Left lung (tissue), 10 donors: ENCODE measurements around the gene GUK1. TPM values are rescaled to one million over a fixed set of nuclear protein-coding genes. Genes with fewer than 3 reads are reported as not detected.

Experiments
- ATAC-seq: fragments of 200-7000 bp; cut with Tn5 transposase; one replicate; pipeline ENCODE4 v1.9.1; 2020; ENCODE audit warnings: moderate library complexity
- DNase-seq, 4 donors: peaks; one replicate each; pipeline ENCODE4 v3.0.0-alpha.2; 2013 to 2020
- H3K27ac ChIP-seq, 2 donors: fragments of 200-600 bp; sonication (generic) in 1 of 2; one replicate each; pipeline versions ENCODE4 v1.5.0 to v1.8.0; 2020 to 2021
- H3K27me3 ChIP-seq, 2 donors: fragments of 200-600 bp; sonication (generic) in 1 of 2; one replicate each; pipeline versions ENCODE4 v1.5.0 to v1.8.0; 2020 to 2021
- H3K36me3 ChIP-seq, 2 donors: fragments of 200-600 bp; sonication (generic) in 1 of 2; one replicate each; pipeline versions ENCODE4 v1.5.0 to v1.8.0; 2020 to 2021
- H3K4me1 ChIP-seq, 2 donors: fragments of 200-600 bp; one replicate each; pipeline ENCODE4 v1.8.0; 2021
- H3K4me3 ChIP-seq, 2 donors: fragments of 200-600 bp; sonication (generic) in 1 of 2; one replicate each; pipeline versions ENCODE4 v1.5.0 to v1.8.0; 2020 to 2021; ENCODE audit warnings: mild to moderate bottlenecking in 1 of 2
- H3K9me3 ChIP-seq, 2 donors: fragments of 200-600 bp; sonication (generic) in 1 of 2; one replicate each; pipeline versions ENCODE4 v1.5.0 to v1.8.0; 2020 to 2021
- CTCF ChIP-seq, 2 donors: fragments of 200-600 bp; sonication (generic) in 1 of 2; IDR thresholded peaks; one replicate each; pipeline versions ENCODE4 v1.5.0 to v1.8.0; 2021; ENCODE audit warnings: antibody characterized with exemption in 2 of 2
- intact Hi-C, 2 donors: fragments of 100-400 bp; cut with DNase I; formaldehyde crosslinking; loops; one replicate each; pipeline versions ENCODE4 v1.11.2 to v1.14.2; 2022
- polyA plus RNA-seq, 6 donors: library from polyadenylated mRNA; unstranded; fragments of 120-200 nt; gene quantifications; one replicate each; pipeline ENCODE4 v1.2.1, GENCODE V29; 2013; ENCODE audit not compliant: insufficient read length in 6 of 6
- total RNA-seq, 2 donors: library from RNA; stranded (reverse); fragmentation: NEBNext Ultra II Directional; extraction: Animal tissue kit (Norgen Biotek cat#: 25700); gene quantifications; one replicate each; pipeline ENCODE4 v1.2.1, GENCODE V29; 2021
- donor health status: DM: no; HTN: yes; CAD: no.
- donor health status: DM: no; HTN: no; CAD: no.

Gene GUK1
- total and polyA plus RNA-seq, 8 donors, result 112 to 221 (median 153) TPM

DNA sequence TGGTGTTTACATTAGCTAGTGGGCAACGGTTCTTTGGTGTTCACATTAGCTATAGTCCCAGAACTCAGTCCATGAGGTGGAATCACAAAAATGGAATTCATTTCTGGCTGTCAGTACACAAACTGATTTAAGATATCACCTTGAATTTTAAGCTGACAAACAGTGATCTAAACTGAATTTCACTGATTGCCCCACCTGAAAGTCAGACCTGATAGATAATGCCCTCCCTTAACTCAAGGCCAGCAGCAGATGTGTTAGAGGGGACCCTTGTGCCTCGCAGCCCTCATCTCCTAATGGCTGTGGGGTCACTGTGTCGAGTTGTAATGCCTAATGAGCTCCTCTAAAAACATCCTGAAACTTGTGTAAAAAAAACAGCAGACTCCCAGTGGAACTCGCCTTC is 49.0 kb upstream of the GUK1 start:
- intact Hi-C loops, result no loop called here
- peak overlapping the region in 1 of 2 donors; percentile 99 for H3K27ac ChIP-seq
- H3K4me1 ChIP-seq, result peaks cover 66 to 90% of the 10 kb centered on the region in 2 donors
- H3K36me3 ChIP-seq, result peaks cover 0 to 46% of the 10 kb centered on the region in 2 donors
- no peak for ATAC-seq
- no peak for DNase-seq
- H3K9me3 ChIP-seq, result peaks cover 0 to 8% of the 10 kb centered on the region in 2 donors
- TF ChIP-seq CTCF (IDR thresholded peaks at IDR 0.05), result no peak
- no peaks in the 10 kb centered on the region for H3K27me3 ChIP-seq
- no peak overlapping the region for H3K4me3 ChIP-seq

- Histone ChIP-seq H3K27ac (no peak overlapping the region), H3K9me3 (peaks cover 0 to 8% of the 10 kb centered on the region in 2 donors), H3K36me3 (peaks cover 0 to 60% of the 10 kb centered on the region in 2 donors), H3K4me3 (no peak overlapping the region), H3K4me1 (peaks cover 51 to 90% of the 10 kb centered on the region in 2 donors), H3K27me3 (no peaks in the 10 kb centered on the region)
- DNase-seq, result no peak
- intact Hi-C loops, result no loop called here
- no peak for TF ChIP-seq CTCF (IDR thresholded peaks at IDR 0.05)
- no peak for ATAC-seq
Measured at GRCh38 chr1:228092342-228093049, 47.6 kb upstream of the GUK1 start.

DNA sequence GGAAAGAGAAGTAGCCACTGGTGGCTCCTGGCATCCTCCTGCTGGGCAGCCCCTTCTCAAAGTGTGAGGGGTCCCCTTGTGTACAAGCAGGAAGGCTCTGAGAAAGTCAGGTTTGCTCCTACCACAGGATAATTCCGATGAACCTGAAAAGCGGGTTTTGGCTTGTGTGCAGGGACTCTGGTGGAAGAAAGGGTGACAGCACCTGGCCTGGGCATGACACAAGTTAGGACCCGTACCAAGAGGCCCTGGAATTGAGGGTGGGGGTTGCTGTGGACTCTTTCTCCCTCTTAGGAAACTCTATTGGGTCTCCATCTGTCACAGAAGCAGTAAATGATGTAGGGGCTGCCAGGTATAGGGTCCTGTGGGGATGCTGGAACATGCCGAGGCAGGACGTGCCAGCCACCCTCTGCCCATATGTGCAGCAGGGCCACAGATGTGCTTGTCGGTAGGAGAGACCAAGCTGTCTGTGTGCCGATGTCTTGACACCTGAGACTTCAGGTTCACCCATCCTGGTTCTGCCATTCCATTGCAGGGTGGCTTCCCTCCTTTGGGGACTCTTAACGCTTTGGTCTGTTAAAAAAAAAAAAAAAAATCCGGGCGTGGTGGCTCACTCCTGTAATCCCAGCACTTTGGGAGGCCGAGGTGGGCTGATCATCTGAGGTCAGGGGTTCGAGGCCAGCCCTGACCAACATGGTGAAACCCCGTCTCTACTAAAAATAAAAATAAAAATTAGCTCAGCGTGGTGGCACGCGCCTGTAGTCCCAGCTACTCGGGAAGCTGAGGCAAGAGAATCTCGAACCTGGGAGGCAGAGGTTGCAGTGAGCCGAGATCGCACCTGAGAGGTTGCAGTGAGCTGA is 46.8 kb upstream of the GUK1 start:
- intact Hi-C loops, result no loop called here
- ATAC-seq, result no peak
- peaks cover under 1 to 63% of the 10 kb centered on the region in 2 donors for H3K36me3 ChIP-seq
- H3K4me1 ChIP-seq, result peaks cover 44 to 83% of the 10 kb centered on the region in 2 donors
- no peak for TF ChIP-seq CTCF (IDR thresholded peaks at IDR 0.05)
- H3K27ac ChIP-seq, result no peak overlapping the region
- peaks cover 0 to 8% of the 10 kb centered on the region in 2 donors for H3K9me3 ChIP-seq
- no peaks in the 10 kb centered on the region for H3K27me3 ChIP-seq
- no peak for DNase-seq
- H3K4me3 ChIP-seq, result no peak overlapping the region

DNA sequence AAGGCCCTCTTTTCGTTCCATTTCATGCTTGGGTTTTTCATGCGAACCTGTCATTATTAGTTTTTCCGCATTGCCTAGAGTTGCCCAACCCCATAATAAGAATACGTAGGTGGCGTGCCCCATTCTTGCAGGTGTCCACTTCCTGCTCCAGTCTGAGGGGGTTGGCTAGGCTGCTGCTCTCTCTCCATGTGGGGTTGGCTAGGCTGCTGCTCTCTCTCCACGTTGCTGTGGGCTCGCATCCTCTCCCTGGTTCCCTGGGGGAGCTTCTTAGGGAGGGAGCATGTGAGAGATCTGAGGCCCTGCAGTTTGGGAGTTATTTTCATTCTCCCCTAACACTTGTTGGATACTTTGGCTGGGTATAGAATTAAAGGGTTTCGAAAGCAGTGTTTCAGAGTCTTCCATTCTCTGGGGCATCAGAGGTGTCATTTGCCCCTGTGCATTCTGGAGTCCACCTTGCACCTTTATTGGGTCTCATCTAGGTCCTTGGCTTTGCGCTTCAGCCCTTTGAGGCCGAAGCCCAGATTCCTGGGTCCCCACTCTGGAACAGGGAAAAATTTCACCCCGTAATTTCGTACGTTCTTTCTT is 45.6 kb upstream of the GUK1 start:
- DNase-seq (no peak), ATAC-seq (no peak)
- H3K36me3 ChIP-seq, result peaks cover 2 to 66% of the 10 kb centered on the region in 2 donors
- H3K4me1 ChIP-seq, result peaks cover 31 to 81% of the 10 kb centered on the region in 2 donors
- no peaks in the 10 kb centered on the region for H3K27me3 ChIP-seq
- no peak overlapping the region for H3K27ac ChIP-seq
- intact Hi-C loops, result no loop called here
- TF ChIP-seq CTCF (IDR thresholded peaks at IDR 0.05), result no peak
- H3K9me3 ChIP-seq, result peaks cover 0 to 8% of the 10 kb centered on the region in 2 donors
- no peak overlapping the region for H3K4me3 ChIP-seq

- no peak overlapping the region for H3K4me3 ChIP-seq
- H3K9me3 ChIP-seq, result peaks cover 0 to 8% of the 10 kb centered on the region in 2 donors
- peaks cover 25 to 81% of the 10 kb centered on the region in 2 donors for H3K4me1 ChIP-seq
- peaks cover 2 to 68% of the 10 kb centered on the region in 2 donors for H3K36me3 ChIP-seq
- H3K27me3 ChIP-seq, result no peaks in the 10 kb centered on the region
- DNase-seq (no peak), ATAC-seq (no peak)
- H3K27ac ChIP-seq, result no peak overlapping the region
- intact Hi-C loops, result no loop called here
- no peak for TF ChIP-seq CTCF (IDR thresholded peaks at IDR 0.05)
Measured at GRCh38 chr1:228095161-228095560, 44.9 kb upstream of the GUK1 start.
